Measurements from ENCODE around the gene PSME2.

PSME2 gene

DNA sequence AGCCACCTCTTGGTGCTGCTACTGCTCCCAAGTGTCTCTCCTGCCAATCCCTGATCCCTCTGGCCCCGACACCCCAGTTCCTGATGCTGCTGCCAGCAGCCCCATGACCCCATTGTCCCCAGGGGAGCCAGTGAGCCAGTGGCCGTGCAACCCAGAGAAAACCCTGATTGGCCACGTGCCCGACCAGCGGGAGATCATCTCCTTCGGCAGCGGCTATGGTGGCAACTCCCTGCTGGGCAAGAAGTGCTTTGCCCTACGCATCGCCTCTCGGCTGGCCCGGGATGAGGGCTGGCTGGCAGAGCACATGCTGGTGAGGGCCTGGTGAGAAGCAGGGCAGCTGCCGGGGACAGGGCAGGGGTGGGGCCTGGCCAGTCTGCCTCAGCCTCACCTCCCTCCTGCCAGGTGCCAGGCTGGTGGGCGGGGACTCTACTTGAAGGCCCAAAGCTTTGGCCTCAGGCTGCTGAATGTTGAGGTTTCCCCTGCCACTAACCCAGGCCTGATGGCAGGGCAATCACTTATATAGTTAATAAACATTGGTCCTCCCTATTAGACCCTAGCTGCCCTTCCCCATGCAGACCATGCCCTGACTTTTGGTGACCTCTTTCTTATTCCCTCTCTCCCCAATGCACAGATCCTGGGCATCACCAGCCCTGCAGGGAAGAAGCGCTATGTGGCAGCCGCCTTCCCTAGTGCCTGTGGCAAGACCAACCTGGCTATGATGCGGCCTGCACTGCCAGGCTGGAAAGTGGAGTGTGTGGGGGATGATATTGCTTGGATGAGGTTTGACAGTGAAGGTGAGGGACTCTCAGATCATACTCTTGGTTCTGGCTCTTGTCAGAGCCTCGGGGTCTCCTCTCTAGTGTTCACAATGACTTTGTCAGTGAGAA is 47.2 kb downstream of the PSME2 start:
- H3K4me1 ChIP-seq (ENCODE audit: control insufficient read depth, insufficient read depth, low read length), result peaks cover 8% of the 10 kb centered on the region
- H3K9me3 ChIP-seq (ENCODE audit: control insufficient read depth, insufficient read depth, low read length), result no peaks in the 10 kb centered on the region
- no peak overlapping the region for H3K4me3 ChIP-seq (ENCODE audit: low read depth, low read length)
- H3K9ac ChIP-seq (ENCODE audit: low read depth, low read length), result no peak overlapping the region
- no peaks in the 10 kb centered on the region for H3K27me3 ChIP-seq (ENCODE audit: control insufficient read depth, insufficient read depth, low read length)
- H3K36me3 ChIP-seq (ENCODE audit: control insufficient read depth, insufficient read depth, low read length), result peaks cover 52% of the 10 kb centered on the region

GRCh38 chr14:24098229-24098926 is 48.0 kb downstream of the PSME2 start:
- Histone ChIP-seq H3K9ac (ENCODE audit: low read depth, low read length) (no peak overlapping the region), H3K4me1 (ENCODE audit: control insufficient read depth, insufficient read depth, low read length) (peaks cover 8% of the 10 kb centered on the region), H3K9me3 (ENCODE audit: control insufficient read depth, insufficient read depth, low read length) (no peaks in the 10 kb centered on the region), H3K27me3 (ENCODE audit: control insufficient read depth, insufficient read depth, low read length) (no peaks in the 10 kb centered on the region), H3K36me3 (ENCODE audit: control insufficient read depth, insufficient read depth, low read length) (peaks cover 45% of the 10 kb centered on the region), H3K4me3 (ENCODE audit: low read depth, low read length) (no peak overlapping the region)

GRCh38 chr14:24096545-24097181 is 49.7 kb downstream of the PSME2 start:
- Histone ChIP-seq H3K27me3 (ENCODE audit: control insufficient read depth, insufficient read depth, low read length) (peaks cover 6% of the 10 kb centered on the region), H3K9me3 (ENCODE audit: control insufficient read depth, insufficient read depth, low read length) (no peaks in the 10 kb centered on the region), H3K4me3 (ENCODE audit: low read depth, low read length) (no peak overlapping the region), H3K36me3 (ENCODE audit: control insufficient read depth, insufficient read depth, low read length) (peaks cover 36% of the 10 kb centered on the region), H3K9ac (ENCODE audit: low read depth, low read length) (no peak overlapping the region), H3K4me1 (ENCODE audit: control insufficient read depth, insufficient read depth, low read length) (peaks cover 8% of the 10 kb centered on the region)

DNA sequence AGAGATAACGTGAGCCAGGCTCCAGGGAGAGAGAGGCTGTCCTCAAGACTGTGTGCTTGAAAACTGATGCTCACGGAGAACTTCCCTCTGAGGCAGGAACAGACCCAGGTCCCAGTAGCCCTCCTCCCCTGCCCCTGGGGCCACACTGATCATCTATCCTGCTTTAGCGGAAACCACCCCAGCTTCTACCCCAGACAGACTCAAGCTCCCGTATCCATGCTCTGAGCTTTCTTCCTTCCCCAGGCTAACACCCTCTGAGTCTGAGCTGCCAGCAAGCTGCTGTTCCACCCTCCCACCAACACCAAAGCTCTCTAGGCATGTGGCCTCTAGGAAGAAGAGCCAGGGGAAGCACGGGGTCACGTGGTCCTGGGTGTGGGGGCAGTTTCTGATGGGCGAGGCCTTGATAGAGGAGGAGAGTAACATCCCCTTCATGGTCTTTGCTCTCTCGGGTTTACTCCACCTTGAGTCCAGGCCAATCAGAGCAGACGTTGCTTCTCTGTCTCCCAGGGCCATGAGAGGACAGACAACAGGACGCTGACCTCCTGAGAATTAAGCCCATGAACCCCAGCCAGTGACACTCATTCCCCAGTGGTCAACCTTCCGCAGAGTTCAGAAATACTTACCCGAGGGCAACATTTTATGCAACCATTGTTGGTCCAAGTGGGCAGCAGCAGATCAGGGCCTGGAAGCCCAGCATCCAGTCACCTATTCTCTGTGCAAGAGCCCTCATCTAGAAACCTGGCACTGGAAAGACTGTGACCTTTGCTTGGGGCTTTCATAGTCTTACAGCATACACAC is 50.9 kb downstream of the PSME2 start:
- Histone ChIP-seq H3K36me3 (ENCODE audit: control insufficient read depth, insufficient read depth, low read length) (peaks cover 27% of the 10 kb centered on the region), H3K9ac (ENCODE audit: low read depth, low read length) (peak overlapping the region; percentile 95), H3K27me3 (ENCODE audit: control insufficient read depth, insufficient read depth, low read length) (peaks cover 6% of the 10 kb centered on the region), H3K4me3 (ENCODE audit: low read depth, low read length) (peak overlapping the region; percentile 94), H3K9me3 (ENCODE audit: control insufficient read depth, insufficient read depth, low read length) (no peaks in the 10 kb centered on the region), H3K4me1 (ENCODE audit: control insufficient read depth, insufficient read depth, low read length) (peaks cover 8% of the 10 kb centered on the region)

GRCh38 chr14:24094841-24095270 is 51.6 kb downstream of the PSME2 start:
- H3K36me3 ChIP-seq (ENCODE audit: control insufficient read depth, insufficient read depth, low read length), result peaks cover 23% of the 10 kb centered on the region
- H3K9me3 ChIP-seq (ENCODE audit: control insufficient read depth, insufficient read depth, low read length), result no peaks in the 10 kb centered on the region
- peak overlapping the region; percentile 95 for H3K9ac ChIP-seq (ENCODE audit: low read depth, low read length)
- peaks cover 8% of the 10 kb centered on the region for H3K4me1 ChIP-seq (ENCODE audit: control insufficient read depth, insufficient read depth, low read length)
- H3K27me3 ChIP-seq (ENCODE audit: control insufficient read depth, insufficient read depth, low read length), result peaks cover 6% of the 10 kb centered on the region
- H3K4me3 ChIP-seq (ENCODE audit: low read depth, low read length), result peak overlapping the region; percentile 94

- Histone ChIP-seq H3K9me3 (ENCODE audit: control insufficient read depth, insufficient read depth, low read length) (no peaks in the 10 kb centered on the region), H3K9ac (ENCODE audit: low read depth, low read length) (peak within 1 kb of the TSS; percentile 95), H3K27me3 (ENCODE audit: control insufficient read depth, insufficient read depth, low read length) (peaks cover 6% of the 10 kb centered on the region), H3K36me3 (ENCODE audit: control insufficient read depth, insufficient read depth, low read length) (peaks cover 17% of the 10 kb centered on the region), H3K4me1 (ENCODE audit: control insufficient read depth, insufficient read depth, low read length) (peaks cover 8% of the 10 kb centered on the region), H3K4me3 (ENCODE audit: low read depth, low read length) (peak within 1 kb of the TSS; percentile 94)
These were observed 52.2 kb downstream of the PSME2 start, which contains the start of gene PCK2 for GRCh38 chr14:24093901-24094840. Gene PCK2 (plus strand): TSS chr14:24094311. CDS start chr14:24094406, 95 bp downstream.

Measured in iPS-15b (cell line).